HG02678 (cell line): ENCODE results near the gene ENDOV.

Source experiments
- ATAC-seq: cut with Tn5 transposase; IDR thresholded peaks from one replicate; pipeline ENCODE4 v1.9.1; 2021; ENCODE audit warnings: mild to moderate bottlenecking, moderate library complexity; ENCODE audit not compliant: unreplicated experiment

ENDOV gene

DNA sequence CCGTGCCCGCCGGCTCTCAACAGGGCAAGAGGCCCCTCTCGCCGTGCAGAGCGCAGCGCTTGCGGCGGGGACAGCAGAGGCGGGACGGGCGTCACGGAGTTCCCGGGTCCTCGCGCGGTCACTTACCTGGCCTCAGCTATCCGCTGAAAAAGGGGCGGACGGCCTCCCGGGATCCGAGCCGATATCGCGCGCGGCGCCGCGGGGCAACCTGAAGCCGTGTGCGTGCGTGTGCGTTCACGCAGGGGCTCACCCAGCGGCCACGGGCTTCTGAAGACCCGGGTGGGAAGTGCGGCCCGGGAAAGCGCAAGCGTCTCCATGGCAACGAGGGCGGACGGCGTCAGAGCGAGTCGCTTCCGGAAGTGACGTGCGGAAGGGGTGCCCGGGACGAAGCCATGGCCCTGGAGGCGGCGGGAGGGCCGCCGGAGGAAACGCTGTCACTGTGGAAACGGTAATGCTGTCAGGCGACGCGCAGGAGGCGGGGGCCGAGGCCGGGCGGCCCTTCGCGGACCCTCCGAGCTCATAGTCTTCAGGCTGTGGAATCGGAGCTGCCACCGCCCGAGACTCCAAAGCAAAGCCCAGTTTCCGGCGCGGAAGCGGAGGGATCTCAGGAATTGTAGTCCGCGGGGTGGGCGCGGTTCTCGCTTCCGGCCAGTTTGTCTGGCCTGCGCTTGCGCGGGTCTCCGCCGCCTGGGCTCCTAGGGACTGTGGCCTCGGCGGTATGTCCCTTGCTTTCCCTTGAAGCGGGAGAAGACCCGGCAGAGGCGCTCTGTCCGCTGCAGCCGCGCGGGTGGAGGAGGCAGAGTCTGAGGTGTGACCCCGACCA, at the start of gene ENDOV:
Gene ENDOV (plus strand): TSS at position 365 of the 823 bp plus-strand sequence. CDS start 28 bp downstream, at position 393.
- peak; percentile 93 for ATAC-seq

DNA sequence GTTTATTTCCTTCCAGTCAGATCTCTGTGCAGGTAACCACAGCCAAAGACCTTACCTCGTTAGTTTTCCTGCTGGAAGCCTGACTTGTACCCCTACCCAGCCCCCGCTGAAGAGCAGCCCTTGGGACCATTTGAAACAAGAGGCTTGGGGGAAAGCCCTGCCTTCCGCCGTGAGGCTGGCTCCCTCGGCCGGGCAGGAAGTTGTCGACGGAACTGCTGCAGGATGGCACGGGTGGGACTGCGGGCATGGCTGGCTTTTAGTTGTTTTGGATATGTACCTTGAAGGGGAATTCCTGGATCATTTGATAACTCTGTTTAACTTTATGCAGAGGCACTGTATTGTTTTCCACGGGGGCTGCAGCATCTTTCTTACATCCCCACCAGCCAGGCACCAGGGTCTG, 49.0 kb upstream of the ENDOV start:
- ATAC-seq = no peak

DNA sequence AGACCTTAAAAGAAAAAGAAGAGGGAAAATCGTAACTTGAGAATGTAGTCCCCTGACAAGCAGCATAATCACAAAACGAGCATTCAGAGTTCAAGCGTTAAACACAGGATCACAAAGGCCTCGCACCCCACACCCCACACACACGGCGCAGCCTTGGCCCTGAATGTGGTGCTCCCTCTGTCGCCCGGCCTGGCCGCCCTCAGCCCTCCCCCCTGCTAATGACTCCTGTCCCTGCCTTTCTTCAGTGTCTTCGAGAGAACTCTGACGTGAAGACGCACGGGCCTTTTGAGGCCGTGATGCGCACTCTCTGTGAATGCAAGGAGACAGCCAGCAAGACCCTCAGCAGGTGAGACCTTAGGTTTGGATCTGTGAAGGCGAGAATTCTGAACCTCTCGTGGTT, 47.5 kb upstream of the ENDOV start:
- no peak for ATAC-seq

DNA sequence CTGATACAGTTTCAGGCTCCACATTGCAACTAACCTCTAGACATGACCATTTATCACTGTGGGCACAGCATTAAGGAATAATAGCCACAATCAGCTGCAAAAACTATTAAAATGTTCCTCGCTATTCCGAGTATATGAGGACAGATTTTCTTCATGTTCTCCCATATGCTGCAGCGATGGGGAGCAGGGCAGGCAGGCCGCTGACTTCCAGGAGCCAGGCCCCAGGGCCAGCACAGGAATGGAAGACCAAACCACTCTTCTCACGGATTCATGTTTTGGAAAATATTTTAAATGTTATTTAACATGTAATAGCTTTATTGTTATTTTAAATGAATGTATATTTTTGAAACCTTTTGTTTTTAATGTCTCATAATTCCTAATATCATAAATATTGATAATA, 43.8 kb upstream of the ENDOV start:
- no peak for ATAC-seq

DNA sequence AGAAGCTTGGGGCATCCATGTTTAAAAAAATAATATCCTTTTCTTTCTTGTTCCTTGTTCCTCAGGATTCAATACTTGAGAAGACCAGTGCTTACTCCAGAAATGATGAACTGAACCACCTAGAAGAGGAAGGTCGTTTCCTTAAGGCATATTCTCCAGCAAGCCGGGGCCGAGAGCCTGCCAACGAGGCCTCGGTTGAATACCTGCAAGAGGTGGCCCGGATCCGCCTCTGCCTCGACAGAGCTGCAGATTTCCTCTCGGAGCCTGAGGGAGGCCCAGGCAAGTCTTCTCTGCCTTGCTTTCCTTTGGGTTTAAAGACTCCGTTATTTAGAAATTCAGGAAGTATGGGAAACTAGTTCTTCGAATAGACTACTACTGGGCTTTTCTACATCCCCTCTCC, 42.5 kb upstream of the ENDOV start:
- no peak for ATAC-seq

DNA sequence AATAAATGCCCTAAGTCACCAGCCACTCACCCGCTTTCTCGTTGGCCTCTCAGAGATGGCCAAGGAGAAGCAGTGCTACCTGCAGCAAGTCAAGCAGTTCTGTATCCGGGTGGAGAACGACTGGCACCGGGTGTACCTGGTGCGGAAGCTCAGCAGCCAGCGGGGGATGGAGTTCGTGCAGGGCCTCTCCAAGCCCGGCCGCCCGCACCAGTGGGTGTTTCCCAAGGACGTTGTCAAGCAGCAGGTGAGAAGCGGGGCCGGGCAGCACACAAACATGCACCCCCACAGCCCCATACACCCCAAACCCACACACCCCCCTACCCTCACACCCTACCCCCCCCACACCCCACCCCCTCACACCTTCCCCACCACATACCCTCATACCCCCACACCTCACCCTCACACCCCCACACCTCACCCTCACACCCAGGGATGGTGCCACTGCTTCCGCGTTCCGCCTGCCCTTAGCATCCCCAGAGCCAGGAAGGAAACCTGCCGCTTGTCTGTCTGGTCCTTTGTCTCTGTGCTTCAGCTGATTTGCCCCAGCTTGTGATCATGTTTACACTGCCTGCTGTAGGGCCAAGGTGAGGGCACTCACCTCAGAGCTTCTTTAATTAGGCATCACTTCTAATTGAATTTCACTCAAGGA, 41.9 kb upstream of the ENDOV start:
- no peak for ATAC-seq

DNA sequence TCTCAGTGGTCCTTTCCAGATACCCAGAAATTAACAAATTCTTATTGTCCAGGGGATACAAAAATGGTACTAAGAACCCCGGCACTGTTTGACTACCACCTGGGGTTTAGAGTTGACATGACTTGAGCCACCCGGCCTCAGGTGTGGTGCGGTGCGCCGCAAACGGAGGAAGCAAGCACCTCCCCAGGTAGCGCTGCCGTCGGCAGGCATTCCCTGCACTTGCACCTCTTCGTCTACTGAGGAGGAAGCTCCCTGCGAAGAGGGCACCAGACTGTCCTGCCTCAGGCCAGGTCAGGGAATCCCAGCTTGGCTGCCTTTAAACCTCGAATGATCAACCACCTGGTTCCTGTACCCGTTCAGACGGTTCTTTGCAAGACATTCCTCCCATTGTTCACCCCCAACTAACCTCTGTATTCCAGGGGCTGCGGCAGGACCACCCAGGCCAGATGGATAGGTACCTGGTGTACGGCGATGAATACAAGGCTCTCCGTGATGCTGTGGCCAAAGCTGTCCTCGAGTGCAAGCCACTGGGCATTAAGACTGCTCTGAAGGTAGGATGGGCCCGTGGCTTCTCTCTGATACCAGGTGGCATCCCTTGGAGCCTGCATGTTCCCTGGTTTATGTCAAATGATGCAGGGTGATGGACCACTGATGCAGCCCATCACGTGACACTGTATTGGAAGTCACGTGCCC, 40.8 kb upstream of the ENDOV start:
- no peak for ATAC-seq

DNA sequence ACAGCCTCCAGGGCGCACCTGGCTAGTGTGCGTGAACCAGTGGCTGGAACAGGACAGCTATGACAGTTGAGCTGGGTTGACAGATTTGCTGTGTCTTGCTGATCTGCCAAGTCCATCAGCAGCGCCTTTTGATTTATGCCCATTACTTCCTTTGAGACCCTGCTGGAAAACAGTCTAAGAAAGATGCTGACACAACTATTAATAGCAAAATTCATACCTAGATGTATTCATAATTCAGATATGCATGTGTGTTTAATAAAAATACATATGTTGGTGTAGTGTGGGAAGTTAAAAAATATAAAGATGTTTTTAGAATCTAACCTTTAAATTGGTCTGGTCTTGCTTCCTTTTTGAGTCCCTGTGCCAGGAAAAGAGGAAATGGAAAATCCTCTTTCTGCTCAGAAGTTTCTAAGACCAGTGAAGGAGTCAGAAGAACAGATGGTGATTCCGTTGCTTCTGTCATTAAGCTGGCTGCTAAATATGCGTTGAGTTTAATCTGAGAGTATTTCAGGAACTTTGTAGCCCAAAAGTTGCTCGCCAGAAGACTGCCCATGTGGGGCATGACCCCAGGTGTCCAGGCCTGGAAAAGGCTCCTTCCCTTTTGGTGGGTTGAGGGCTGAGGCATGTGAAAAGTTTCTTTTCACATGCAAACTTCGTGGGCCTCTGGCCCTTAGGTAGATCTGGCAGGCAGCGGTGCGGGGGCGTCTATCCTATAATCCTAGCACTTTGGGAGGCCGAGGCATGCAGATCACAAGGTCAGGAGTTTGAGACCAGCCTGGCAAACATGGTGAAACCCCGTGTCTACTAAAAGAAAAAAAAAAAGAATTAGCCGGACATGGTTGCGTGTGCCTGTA, 40.0 kb upstream of the ENDOV start:
- no peak for ATAC-seq

DNA sequence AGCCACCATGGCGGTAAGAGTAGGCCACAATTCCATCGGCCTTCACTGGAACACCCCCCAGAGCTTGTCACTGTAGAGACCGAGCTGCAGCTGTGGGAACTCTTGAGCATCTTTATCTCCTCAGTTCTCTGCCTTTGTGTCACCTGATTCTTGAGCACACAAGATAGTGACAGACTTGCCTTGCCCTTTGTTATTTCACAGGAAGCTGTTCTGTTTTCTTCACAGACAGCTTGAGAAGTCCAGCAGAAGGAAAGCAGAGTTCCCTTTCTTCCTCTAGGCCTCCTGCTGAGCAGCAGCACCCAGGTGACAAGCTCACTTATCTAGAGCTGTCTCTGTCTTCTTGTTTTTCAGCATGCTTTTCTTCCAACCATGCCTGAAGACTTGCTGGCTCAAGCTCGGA, 38.4 kb upstream of the ENDOV start:
- no peak for ATAC-seq

DNA sequence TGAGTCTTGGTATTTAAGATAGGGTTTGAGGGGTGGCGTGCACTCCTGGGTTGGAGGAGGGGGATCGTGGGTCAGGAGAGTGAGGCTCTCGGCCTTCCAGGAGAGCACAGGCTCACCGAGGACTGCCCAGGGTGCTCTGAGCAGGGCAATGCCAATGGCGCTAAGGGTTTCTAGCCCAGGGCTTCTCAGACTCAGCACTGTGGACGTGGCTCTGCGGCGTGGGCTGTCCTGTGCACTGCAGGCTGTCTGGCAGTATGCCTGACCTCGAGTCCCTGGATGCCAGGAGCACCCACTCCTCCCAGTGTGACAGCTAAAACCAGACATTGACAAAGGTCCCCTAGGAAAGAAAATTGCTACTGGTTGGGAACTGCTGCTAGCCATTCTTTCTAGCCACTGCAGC, 37.2 kb upstream of the ENDOV start:
- ATAC-seq = no peak

DNA sequence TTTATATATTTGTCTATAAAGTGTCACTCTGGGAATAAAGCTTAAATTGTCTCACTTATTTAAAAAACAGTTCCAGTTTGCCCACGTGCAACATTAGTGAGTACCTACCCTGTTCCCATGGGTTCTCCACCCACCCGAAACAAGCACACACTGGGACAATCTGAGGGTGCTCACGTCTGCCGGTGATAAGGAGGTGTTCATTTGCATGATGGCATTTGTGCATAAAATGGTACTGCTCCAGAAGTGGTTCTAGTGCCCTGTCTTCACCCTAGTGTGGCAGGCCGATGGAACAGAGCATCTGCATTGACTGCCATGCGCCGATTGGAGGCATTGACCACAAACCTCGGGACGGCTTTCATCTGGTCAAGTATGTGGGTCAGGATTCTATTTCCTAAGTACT, 35.6 kb upstream of the ENDOV start:
- no peak for ATAC-seq

DNA sequence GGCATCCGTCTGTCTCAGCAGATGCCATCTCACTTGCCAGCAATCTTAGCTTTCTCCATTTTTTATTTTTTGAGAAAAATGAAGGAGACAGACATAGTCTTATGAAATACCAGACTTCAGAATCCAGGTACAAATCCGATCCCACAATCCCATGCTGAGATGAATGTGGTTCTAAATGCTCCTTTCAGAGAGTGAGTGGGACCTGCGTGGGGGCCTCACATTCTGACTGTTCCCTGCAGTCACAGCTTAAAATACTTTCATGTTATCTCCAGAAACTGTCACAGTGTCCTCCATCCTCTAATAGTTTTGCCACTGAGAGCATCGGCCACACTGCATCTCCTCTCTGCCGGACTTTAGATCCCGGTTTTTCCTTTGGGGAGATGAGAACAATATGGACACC, 34.9 kb upstream of the ENDOV start:
- ATAC-seq = no peak

DNA sequence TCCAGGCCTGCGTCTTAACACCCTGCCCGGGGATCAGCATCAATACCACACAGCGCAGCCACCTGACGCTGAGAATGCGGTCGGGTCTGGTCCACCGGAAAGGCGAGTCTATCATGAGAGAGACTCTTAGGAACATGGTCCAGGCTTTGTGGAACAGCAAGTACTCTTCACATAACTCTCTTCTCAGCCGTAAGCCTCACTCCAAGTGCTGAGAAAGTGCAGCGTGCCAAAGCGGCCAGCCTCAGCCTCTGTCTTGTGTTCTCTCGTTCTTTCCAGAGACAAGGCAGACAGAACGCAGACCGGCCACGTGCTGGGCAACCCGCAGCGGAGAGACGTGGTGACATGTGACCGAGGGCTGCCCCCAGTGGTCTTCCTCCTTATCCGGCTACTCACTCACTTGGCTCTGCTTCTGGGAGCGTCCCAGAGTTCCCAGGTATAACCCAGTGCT, 34.4 kb upstream of the ENDOV start:
- no peak for ATAC-seq

DNA sequence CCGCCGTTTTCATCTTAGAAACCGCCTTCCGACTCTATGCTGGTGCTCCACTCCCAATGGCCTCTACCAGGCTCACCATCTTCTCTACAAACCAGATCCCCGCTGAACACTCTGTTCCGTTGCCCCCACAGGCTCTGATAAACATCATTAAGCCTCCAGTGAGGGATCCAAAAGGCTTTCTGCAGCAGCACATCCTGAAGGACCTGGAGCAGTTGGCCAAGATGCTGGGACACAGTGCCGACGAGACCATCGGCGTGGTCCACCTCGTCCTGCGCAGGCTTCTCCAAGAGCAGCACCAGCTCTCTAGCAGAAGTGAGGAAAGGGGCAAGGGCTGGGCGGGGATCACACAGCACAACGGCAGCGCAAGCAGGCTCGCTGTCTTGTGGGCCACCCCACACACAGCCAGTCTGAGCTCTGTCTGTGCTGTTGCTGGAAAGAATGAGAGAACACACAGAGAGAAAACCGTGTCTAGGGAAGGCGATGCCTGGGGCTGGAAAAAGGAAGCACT, 33.5 kb upstream of the ENDOV start:
- no peak for ATAC-seq

DNA sequence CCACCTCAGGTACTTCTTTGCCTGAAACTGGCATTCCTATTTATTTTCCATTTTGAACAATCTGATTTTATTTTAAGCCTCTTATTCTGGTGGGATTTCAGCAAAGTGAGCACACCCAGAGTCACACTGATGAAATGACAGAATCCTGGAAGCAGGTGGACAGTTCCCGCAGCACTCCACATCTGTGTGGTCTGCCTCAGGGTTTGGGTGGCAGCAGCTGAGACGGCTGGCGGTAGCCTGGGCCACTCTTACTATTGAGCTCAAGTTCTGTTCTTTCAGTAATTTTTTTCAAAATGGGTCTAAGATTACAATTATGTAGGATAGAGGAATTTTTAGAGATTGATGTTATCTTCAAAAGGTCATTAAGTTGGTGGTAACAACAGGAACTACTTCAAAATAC, 32.5 kb upstream of the ENDOV start:
- ATAC-seq = no peak

DNA sequence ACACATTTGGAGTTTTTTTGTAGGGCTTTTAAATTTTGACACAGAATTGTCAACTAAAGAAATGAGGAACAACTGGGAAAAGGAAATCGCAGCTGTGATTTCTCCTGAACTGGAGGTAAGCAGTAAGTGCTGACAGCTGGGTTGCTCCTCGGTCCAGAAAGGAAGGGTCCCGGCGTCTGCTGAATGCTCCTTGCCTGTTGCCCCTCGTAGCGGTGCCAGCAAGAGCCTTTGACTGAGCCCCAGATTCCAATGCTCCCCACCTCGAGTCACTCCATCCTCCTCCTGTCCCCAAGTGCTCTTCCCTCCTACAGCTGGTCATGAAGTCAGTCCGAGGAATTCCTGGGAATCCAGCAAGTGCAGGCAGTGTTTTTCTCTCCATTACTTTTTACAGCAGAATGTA, 32.0 kb upstream of the ENDOV start:
- no peak for ATAC-seq

DNA sequence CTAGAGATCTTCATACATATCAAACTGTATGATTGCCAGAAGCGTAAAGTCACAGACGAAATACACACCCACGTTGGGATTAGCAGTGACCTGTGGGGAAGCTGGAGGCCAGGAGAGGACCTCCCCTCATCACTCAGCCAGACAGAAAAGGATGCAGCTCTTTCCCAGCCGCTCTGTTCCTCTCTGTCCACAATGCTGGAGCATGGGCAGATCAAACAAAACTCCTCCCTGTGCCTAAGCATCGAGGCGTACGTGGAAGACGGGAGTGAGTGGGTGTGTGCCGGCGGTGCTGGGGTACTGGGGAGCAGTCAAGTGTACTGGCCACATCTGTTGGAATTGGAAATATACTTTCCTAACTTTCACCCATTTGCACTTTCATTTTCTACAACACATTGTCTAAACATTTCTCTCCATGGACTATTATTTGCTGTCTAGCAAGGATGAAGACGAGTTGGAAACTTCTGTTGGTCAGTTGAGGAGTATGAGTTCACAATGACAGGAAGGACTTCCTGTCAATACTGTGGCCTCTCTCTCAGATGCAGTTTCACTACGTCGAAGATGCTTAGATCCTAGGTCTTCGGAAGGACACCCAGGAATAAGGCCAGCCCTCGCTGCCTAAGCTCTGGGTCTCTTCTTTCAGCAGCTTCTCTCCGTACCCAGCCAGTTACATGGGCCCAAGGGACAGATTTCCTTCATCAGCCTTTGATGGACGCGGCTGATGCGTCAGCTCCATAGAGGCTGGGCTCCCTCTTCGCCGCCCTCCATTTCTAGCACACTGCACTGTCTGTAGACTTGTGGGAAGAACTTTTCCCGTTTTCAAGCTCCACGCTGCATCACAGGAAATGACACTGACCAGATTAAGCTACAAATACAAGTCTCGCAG, 30.6 kb upstream of the ENDOV start:
- ATAC-seq = no peak

DNA sequence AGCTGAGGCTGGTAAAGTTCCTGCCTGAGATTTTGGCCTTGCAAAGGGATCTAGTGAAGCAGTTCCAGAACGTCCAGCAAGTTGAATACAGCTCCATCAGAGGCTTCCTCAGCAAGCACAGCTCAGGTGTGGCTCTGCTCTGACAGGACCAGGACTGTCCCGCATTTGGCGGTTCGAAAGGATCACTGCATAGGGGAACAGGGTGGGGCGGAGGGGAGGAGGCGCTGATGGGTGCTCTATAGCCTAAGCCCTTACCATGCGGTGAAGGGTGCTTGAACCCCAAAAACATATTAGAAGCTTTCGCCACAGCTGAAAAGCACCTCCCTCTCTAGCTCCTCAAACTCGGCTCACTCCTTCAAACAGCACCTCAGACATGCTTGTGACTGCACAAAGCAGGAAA, 29.9 kb upstream of the ENDOV start:
- ATAC-seq = no peak

DNA sequence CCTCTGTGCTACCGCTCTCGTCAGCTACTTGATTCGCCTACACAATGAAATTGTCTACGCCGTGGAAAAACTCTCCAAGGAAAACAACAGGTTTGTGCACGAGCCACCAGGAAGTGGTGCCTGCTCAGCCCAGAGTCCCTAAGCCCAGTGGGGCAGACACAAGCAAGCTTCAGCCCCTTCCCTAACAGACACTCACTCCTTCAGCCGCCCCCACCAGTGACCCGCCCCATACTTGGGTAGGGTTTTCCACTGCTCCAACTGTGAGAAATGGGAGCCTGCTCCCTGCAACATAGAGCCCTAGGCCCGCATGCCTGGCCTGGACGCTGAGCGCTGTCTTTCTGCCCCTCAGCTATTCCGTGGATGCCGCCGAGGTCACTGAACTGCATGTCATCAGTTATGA, 28.6 kb upstream of the ENDOV start:
- no peak for ATAC-seq

DNA sequence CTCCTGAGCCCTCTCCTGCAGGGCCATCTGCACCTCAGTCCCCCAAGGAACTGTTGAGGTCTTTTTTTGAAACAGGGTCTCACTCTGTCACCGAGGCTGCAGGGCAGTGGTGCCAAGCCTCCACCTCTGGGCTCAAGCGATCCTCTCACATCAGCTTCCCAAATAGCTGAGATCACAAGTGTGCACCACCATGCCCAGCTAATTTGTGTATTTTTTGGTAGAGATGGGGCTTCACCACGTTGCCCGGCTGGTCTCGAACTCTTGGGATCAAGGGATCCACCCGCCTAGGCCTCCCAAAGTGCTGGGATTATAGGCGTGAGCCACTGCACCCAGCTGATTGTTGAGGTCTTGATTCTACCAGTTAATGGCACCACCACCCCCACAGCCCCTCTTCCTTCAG, 27.9 kb upstream of the ENDOV start:
- ATAC-seq = no peak
